ENCODE results near the gene KRT36. TPM values are rescaled to one million over a fixed set of nuclear protein-coding genes. Genes with fewer than 3 reads are reported as not detected.

Gene KRT36
- total and polyA plus RNA-seq, 10 donors, result 0.20 to 2.7 (median 0.36) TPM; not detected in 1

GRCh38 chr17:41522301-41523224 lies 32.9 kb upstream of the KRT36 start:
- H3K27me3 ChIP-seq (replicated peaks in 1 of 7), result peaks cover 0 to 78% (median 14%) of the 10 kb centered on the region in 7 donors
- DNase-seq, result no peak
- H3K4me1 ChIP-seq, result peaks cover under 1 to 14% (median 5%) of the 10 kb centered on the region in 6 donors
- no peak overlapping the region for H3K27ac ChIP-seq
- intact Hi-C loops (cut with DNase I; ENCODE audit: low total_unique reads), result no loop called here
- TF ChIP-seq, protein P1, sequence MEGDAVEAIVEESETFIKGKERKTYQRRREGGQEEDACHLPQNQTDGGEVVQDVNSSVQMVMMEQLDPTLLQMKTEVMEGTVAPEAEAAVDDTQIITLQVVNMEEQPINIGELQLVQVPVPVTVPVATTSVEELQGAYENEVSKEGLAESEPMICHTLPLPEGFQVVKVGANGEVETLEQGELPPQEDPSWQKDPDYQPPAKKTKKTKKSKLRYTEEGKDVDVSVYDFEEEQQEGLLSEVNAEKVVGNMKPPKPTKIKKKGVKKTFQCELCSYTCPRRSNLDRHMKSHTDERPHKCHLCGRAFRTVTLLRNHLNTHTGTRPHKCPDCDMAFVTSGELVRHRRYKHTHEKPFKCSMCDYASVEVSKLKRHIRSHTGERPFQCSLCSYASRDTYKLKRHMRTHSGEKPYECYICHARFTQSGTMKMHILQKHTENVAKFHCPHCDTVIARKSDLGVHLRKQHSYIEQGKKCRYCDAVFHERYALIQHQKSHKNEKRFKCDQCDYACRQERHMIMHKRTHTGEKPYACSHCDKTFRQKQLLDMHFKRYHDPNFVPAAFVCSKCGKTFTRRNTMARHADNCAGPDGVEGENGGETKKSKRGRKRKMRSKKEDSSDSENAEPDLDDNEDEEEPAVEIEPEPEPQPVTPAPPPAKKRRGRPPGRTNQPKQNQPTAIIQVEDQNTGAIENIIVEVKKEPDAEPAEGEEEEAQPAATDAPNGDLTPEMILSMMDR (IDR thresholded peaks at IDR 0.05 in 8 of 11, conservative IDR thresholded peaks at IDR 0.05 in 3 of 11), result no peak
- TF ChIP-seq POLR2A (IDR thresholded peaks at IDR 0.05), result no peak
- no peak for TF ChIP-seq POLR2AphosphoS5 (IDR thresholded peaks at IDR 0.05)
- no peak overlapping the region for H3K4me3 ChIP-seq
- no peaks in the 10 kb centered on the region for H3K36me3 ChIP-seq
- 83 to 92% (median 90%) methylated on average over 5 to 12 of the region's 12 CpGs for WGBS, 5 donors
- H3K9me3 ChIP-seq, result no peaks in the 10 kb centered on the region

DNA sequence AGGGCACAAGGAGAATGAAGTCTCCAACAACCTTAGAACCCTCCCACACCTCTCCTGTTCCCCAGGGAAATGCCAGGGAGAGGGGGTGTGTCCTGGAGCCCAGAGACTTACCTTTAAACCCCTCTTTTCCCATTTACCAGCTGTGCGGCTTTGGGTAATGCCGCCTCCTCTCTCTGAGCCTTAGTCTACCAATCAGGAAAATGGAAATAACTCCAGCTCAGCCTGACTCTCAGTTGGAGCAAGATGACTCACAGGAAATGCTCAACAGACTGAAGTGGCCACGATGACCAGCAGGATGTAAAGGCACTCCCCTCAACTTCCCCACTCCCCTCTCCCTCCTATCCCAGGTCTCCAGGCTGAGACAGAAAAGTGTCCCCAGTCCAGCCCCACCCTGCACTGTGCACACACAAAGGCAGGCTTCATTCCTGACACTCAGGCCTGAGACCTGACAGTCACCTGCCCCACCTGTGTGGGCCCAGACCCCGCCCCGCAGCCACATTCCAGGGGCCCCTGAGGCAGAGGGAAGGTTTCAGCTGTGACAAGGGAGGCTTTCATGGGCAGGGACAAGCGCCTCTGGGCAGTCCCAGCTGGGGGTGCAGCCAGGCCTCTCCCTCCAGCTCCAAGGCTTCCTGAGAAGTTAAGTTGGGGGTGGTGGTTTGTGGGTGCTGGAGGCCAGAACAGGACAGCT lies 32.0 kb upstream of the KRT36 start:
- intact Hi-C loops (cut with DNase I; ENCODE audit: low total_unique reads), result no loop called here
- TF ChIP-seq POLR2AphosphoS5 (IDR thresholded peaks at IDR 0.05) (no peak), POLR2A (IDR thresholded peaks at IDR 0.05) (no peak)
- TF ChIP-seq, protein P1 (IDR thresholded peaks at IDR 0.05 in 8 of 11, conservative IDR thresholded peaks at IDR 0.05 in 3 of 11), result no peak
- peaks cover 0 to 7% (median 0%) of the 10 kb centered on the region in 6 donors for H3K4me1 ChIP-seq
- no peak overlapping the region for H3K27ac ChIP-seq
- no peaks in the 10 kb centered on the region for H3K36me3 ChIP-seq
- no peaks in the 10 kb centered on the region for H3K9me3 ChIP-seq
- peaks cover 0 to 75% (median 6%) of the 10 kb centered on the region in 7 donors for H3K27me3 ChIP-seq (replicated peaks in 1 of 7)
- DNase-seq, result no peak
- WGBS, 5 donors, result 69 to 77% (median 72%) methylated on average over 6 of the region's 6 CpGs
- no peak overlapping the region for H3K4me3 ChIP-seq

- DNase-seq, result no peak
- H3K4me3 ChIP-seq, result no peak overlapping the region
- H3K27ac ChIP-seq, result no peak overlapping the region
- TF ChIP-seq POLR2AphosphoS5 (IDR thresholded peaks at IDR 0.05) (no peak), POLR2A (IDR thresholded peaks at IDR 0.05) (no peak)
- TF ChIP-seq, protein P1 (IDR thresholded peaks at IDR 0.05 in 8 of 11, conservative IDR thresholded peaks at IDR 0.05 in 3 of 11), result no peak
- intact Hi-C loops (cut with DNase I; ENCODE audit: low total_unique reads), result no loop called here
- H3K9me3 ChIP-seq, result no peaks in the 10 kb centered on the region
- H3K4me1 ChIP-seq, result peaks cover 0 to 7% (median 0%) of the 10 kb centered on the region in 6 donors
- H3K27me3 ChIP-seq (replicated peaks in 1 of 7), result peaks cover 0 to 70% (median 0%) of the 10 kb centered on the region in 7 donors
- WGBS, 5 donors, result 68 to 79% (median 76%) methylated on average over 5 to 10 of the region's 10 CpGs
- no peaks in the 10 kb centered on the region for H3K36me3 ChIP-seq
Measured at GRCh38 chr17:41520821-41521521, 31.3 kb upstream of the KRT36 start.

All from spleen (tissue), 11 donors.